SK-N-SH (cell line): Measurements from ENCODE around the gene AUTS2. TPM values are rescaled to one million over a fixed set of nuclear protein-coding genes. Genes with fewer than 3 reads are reported as not detected.

Source experiments
- CTCF ChIA-PET: fragments of 300-600, 350-600 bp; formaldehyde crosslinking; extraction: SDS; loops from one replicate; lab custom pipeline; 2021; lab: Yijun Ruan, JAX
- POLR2A ChIA-PET: fragments of 350-600 bp; sonication (Branson Sonifier 250); formaldehyde crosslinking; extraction: SDS; loops from one replicate; lab custom pipeline; 2020; ENCODE audit warnings: antibody characterized with exemption, inconsistent platforms; lab: Yijun Ruan, JAX
- DNase-seq: peaks from one replicate; pipeline ENCODE4 v3.0.0; 2012
- H2AFZ ChIP-seq: fragments of 200-600 bp; sonication (generic); 2 replicates; pipeline ENCODE4 v1.8.1; 2016; ENCODE audit warnings: antibody characterized with exemption, mild to moderate bottlenecking, low read depth
- H3F3A ChIP-seq: fragments of 200-600 bp; sonication (generic); replicated peaks from 2 replicates; pipeline ENCODE3; 2016; ENCODE audit warnings: antibody characterized with exemption, mild to moderate bottlenecking; ENCODE audit not compliant: insufficient read depth
- H3K27ac ChIP-seq, 2 experiments: fragments of 200-500 bp in 1 of 2; fragments of 200-600 bp in 1 of 2; sonication (Bioruptor generic) in 1 of 2; sonication (generic), shearing (Covaris generic) in 1 of 2; 2 replicates each; pipeline versions ENCODE4 v1.5.1 to v1.6.1; 2014 to 2016; ENCODE audit warnings: low read depth in 2 of 2, inconsistent platforms in 1 of 2, low read length in 1 of 2, mild to moderate bottlenecking in 1 of 2, mixed read lengths in 1 of 2
- H3K27me3 ChIP-seq: fragments of 200-600 bp; sonication (generic), shearing (Covaris generic); 2 replicates; pipeline ENCODE4 v1.6.1; 2016; ENCODE audit warnings: mixed run types; ENCODE audit not compliant: insufficient read depth
- H3K36me3 ChIP-seq, 2 experiments: fragments of 200-500 bp in 1 of 2; fragments of 200-600 bp in 1 of 2; sonication (Bioruptor generic) in 1 of 2; sonication (generic) in 1 of 2; replicated peaks in 1 of 2; 2 replicates each; pipeline versions ENCODE3 to v1.5.1; 2014 to 2016; ENCODE audit warnings: low read length in 1 of 2, mild to moderate bottlenecking in 1 of 2; ENCODE audit not compliant: insufficient read depth in 2 of 2, control insufficient read depth in 1 of 2
- H3K4me1 ChIP-seq, 2 experiments: fragments of 200-500 bp in 1 of 2; fragments of 200-600 bp in 1 of 2; sonication (Bioruptor generic) in 1 of 2; sonication (generic), shearing (Covaris generic) in 1 of 2; 2 replicates each; pipeline versions ENCODE4 v1.5.1 to v1.6.1; 2014 to 2016; ENCODE audit warnings: low read depth in 1 of 2, low read length in 1 of 2, mixed run types in 1 of 2; ENCODE audit not compliant: insufficient read depth in 2 of 2, control insufficient read depth in 1 of 2
- H3K4me2 ChIP-seq: fragments of 200-600 bp; sonication (generic), shearing (Covaris generic); 2 replicates; pipeline ENCODE4 v1.6.1; 2017; ENCODE audit warnings: mixed run types
- H3K4me3 ChIP-seq, 2 experiments: fragments of 200-500 bp in 1 of 2; fragments of 200-600 bp in 1 of 2; sonication (Bioruptor generic) in 1 of 2; sonication (generic), shearing (Covaris generic) in 1 of 2; 2 replicates each; pipeline versions ENCODE4 v1.5.1 to v1.8.1; 2014 to 2016; ENCODE audit warnings: low read depth in 2 of 2, inconsistent platforms in 1 of 2, low read length in 1 of 2, mild to moderate bottlenecking in 1 of 2, mixed read lengths in 1 of 2, moderate library complexity in 1 of 2
- H3K79me2 ChIP-seq: fragments of 200-600 bp; sonication (generic); 2 replicates; pipeline ENCODE4 v1.8.1; 2017; ENCODE audit warnings: mild to moderate bottlenecking; ENCODE audit not compliant: insufficient read depth
- H3K9ac ChIP-seq: fragments of 200-600 bp; sonication (generic); 2 replicates; pipeline ENCODE4 v1.6.1; 2017; ENCODE audit warnings: mixed run types
- H3K9me2 ChIP-seq: fragments of 200-600 bp; sonication (generic); 2 replicates; pipeline ENCODE4 v1.6.1; 2017; ENCODE audit warnings: mixed run types
- H3K9me3 ChIP-seq: fragments of 200-600 bp; sonication (generic); 2 replicates; pipeline ENCODE4 v1.6.1; 2017; ENCODE audit warnings: mixed run types, mild to moderate bottlenecking, moderate library complexity
- H4K20me1 ChIP-seq: fragments of 200-600 bp; sonication (generic); 2 replicates; pipeline ENCODE4 v1.6.1; 2017; ENCODE audit warnings: mild to moderate bottlenecking, mixed run types; ENCODE audit not compliant: insufficient read depth
- EZH2phosphoT487 ChIP-seq: fragments of 200-600 bp; sonication (generic); IDR thresholded peaks from 2 replicates; pipeline ENCODE4 v1.6.1; 2017; ENCODE audit warnings: low read depth, mixed run types, mild to moderate bottlenecking, antibody characterized with exemption, moderate library complexity, borderline replicate concordance
- FOXJ3 ChIP-seq: sonication (generic); formaldehyde crosslinking; IDR thresholded peaks from 2 replicates; pipeline ENCODE4 v1.5.1; 2020; ENCODE audit warnings: mild to moderate bottlenecking, missing genetic modification reagents
- GABPA ChIP-seq: IDR thresholded peaks from 2 replicates; pipeline ENCODE4 v1.4.0; 2012; ENCODE audit warnings: low read depth, mild to moderate bottlenecking
- GATA2 ChIP-seq: sonication (generic); formaldehyde crosslinking; IDR thresholded peaks from 2 replicates; pipeline ENCODE4 v1.5.0; 2020; ENCODE audit warnings: mild to moderate bottlenecking, missing genetic modification reagents
- JUND ChIP-seq: IDR thresholded peaks from 2 replicates; pipeline ENCODE4 v1.4.0; 2012
- RFX5 ChIP-seq: IDR thresholded peaks from 2 replicates; pipeline ENCODE4 v1.6.1; 2012; ENCODE audit warnings: mild to moderate bottlenecking, improper control_type of control experiment, low read length
- TAF1 ChIP-seq: IDR thresholded peaks from 2 replicates; pipeline ENCODE4 v1.6.1; 2012; ENCODE audit warnings: low read depth, mild to moderate bottlenecking, low read length, moderate library complexity, borderline replicate concordance
- TCF12 ChIP-seq: IDR thresholded peaks from 2 replicates; pipeline ENCODE4 v1.4.0; 2012
- TEAD4 ChIP-seq: IDR thresholded peaks from 2 replicates; pipeline ENCODE4 v1.4.0; 2012; ENCODE audit warnings: mild to moderate bottlenecking, borderline replicate concordance; ENCODE audit not compliant: insufficient read depth
- USF1 ChIP-seq: IDR thresholded peaks from 2 replicates; pipeline ENCODE4 v1.4.0; 2012; ENCODE audit warnings: low read depth, borderline replicate concordance
- WGBS: methylation state at CpG from one replicate; pipeline ENCODE4 v1.1.6; 2017; ENCODE audit warnings: low lambda C conversion rate; 5-methylcytosine and 5-hydroxymethylcytosine counted together
- polyA plus RNA-seq, 3 experiments: library from polyadenylated mRNA; depleted of rRNA; stranded (reverse); fragments of >200 nt; gene quantifications; 2 replicates each; pipeline ENCODE4 v1.2.3, GENCODE V29; 2012
- TF ChIP-seq, protein P1 (sequence below): IDR thresholded peaks from 2 replicates; pipeline ENCODE4 v1.4.0; 2012; ENCODE audit warnings: low read depth, borderline replicate concordance
- TF ChIP-seq, protein P2 (sequence below): IDR thresholded peaks from 2 replicates; pipeline ENCODE4 v1.6.1; 2012; ENCODE audit warnings: mild to moderate bottlenecking, low read depth, low read length, moderate library complexity

The AUTS2 gene
- polyA plus RNA-seq, 1 of the 3 experiments (the other 2 are of a cell fraction): 15.6 TPM

- no peaks in the 10 kb centered on the region for H3K79me2 ChIP-seq
- no peaks in the 10 kb centered on the region for H3K9me2 ChIP-seq
- no peaks in the 10 kb centered on the region for H3K9me3 ChIP-seq
- no peaks in the 10 kb centered on the region for H3K27me3 ChIP-seq
- 87% methylated on average over 6 of the region's 6 CpGs for WGBS
- no peak overlapping the region for H3K9ac ChIP-seq
- CTCF ChIA-PET: interaction anchor here (0.6 to 1.2 kb wide), 7 partner anchors 9 to 129 kb away, joined by 3 to 4 read pairs (median 3); no protein-coding TSS in a partner anchor
- no peak overlapping the region for H3K4me2 ChIP-seq
- TF ChIP-seq JUND (no peak), GATA2 (CRISPR knock-in tag) (no peak), EZH2phosphoT487 (no peak), USF1 (no peak), TAF1 (no peak), RFX5 (no peak), TCF12 (no peak), TEAD4 (no peak), GABPA (no peak), FOXJ3 (CRISPR knock-in tag) (no peak)
- TF ChIP-seq, protein P1, sequence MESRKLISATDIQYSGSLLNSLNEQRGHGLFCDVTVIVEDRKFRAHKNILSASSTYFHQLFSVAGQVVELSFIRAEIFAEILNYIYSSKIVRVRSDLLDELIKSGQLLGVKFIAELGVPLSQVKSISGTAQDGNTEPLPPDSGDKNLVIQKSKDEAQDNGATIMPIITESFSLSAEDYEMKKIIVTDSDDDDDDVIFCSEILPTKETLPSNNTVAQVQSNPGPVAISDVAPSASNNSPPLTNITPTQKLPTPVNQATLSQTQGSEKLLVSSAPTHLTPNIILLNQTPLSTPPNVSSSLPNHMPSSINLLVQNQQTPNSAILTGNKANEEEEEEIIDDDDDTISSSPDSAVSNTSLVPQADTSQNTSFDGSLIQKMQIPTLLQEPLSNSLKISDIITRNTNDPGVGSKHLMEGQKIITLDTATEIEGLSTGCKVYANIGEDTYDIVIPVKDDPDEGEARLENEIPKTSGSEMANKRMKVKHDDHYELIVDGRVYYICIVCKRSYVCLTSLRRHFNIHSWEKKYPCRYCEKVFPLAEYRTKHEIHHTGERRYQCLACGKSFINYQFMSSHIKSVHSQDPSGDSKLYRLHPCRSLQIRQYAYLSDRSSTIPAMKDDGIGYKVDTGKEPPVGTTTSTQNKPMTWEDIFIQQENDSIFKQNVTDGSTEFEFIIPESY: no peak
- TF ChIP-seq, protein P2, sequence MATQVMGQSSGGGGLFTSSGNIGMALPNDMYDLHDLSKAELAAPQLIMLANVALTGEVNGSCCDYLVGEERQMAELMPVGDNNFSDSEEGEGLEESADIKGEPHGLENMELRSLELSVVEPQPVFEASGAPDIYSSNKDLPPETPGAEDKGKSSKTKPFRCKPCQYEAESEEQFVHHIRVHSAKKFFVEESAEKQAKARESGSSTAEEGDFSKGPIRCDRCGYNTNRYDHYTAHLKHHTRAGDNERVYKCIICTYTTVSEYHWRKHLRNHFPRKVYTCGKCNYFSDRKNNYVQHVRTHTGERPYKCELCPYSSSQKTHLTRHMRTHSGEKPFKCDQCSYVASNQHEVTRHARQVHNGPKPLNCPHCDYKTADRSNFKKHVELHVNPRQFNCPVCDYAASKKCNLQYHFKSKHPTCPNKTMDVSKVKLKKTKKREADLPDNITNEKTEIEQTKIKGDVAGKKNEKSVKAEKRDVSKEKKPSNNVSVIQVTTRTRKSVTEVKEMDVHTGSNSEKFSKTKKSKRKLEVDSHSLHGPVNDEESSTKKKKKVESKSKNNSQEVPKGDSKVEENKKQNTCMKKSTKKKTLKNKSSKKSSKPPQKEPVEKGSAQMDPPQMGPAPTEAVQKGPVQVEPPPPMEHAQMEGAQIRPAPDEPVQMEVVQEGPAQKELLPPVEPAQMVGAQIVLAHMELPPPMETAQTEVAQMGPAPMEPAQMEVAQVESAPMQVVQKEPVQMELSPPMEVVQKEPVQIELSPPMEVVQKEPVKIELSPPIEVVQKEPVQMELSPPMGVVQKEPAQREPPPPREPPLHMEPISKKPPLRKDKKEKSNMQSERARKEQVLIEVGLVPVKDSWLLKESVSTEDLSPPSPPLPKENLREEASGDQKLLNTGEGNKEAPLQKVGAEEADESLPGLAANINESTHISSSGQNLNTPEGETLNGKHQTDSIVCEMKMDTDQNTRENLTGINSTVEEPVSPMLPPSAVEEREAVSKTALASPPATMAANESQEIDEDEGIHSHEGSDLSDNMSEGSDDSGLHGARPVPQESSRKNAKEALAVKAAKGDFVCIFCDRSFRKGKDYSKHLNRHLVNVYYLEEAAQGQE: no peak
- no peak overlapping the region for H3K27ac ChIP-seq
- peaks cover 0 to 14% of the 10 kb centered on the region in 2 experiments; a peak in 2 of 4 replicates for H3K4me1 ChIP-seq
- POLR2A ChIA-PET: interaction anchor here (1.0 kb wide), 1 partner anchor 69 kb away, joined by 3 read pairs; no protein-coding TSS in a partner anchor
- H4K20me1 ChIP-seq: no peaks in the 10 kb centered on the region
- H3K36me3 ChIP-seq: no peaks in the 10 kb centered on the region
- no peaks in the 10 kb centered on the region for H3F3A ChIP-seq
- DNase-seq: no peak
- H3K4me3 ChIP-seq: no peak overlapping the region
- H2AFZ ChIP-seq: no peak overlapping the region
Measured at GRCh38 chr7:70063927-70064326, 465.7 kb downstream of the AUTS2 start.
